ENCODE data around the gene MYL7.

GRCh38 chr7:44172803-44173424 lies 31.8 kb upstream of the MYL7 start:
- TF ChIP-seq CTCF (conservative IDR thresholded peaks at IDR 0.05 in 1 of 2, IDR thresholded peaks at IDR 0.05 in 1 of 2; ENCODE audit: extremely low read depth in 1 of 2, insufficient read depth in 1 of 2, low read depth in 1 of 2, low read length in 2 of 2) (no peak), EZH2 (IDR thresholded peaks at IDR 0.05; ENCODE audit: borderline replicate concordance, low read length) (no peak)

Data from mammary epithelial cell (primary cell).